GM23338 (cell line): ENCODE data around the gene TLE2.
A peak's percentile ranks its signal among the peaks of the same experiment; 100 is the strongest.

Source experiments
- CREB1 ChIP-seq: fragments of 250-450 bp; sonication (Bioruptor Pico); IDR thresholded peaks from 2 replicates; pipeline ENCODE4 v1.5.0; 2020; ENCODE audit warnings: low read depth, mild to moderate bottlenecking, moderate library complexity
- CTCF ChIP-seq, 2 experiments: fragments of 200-600 bp in 1 of 2; sonication (generic) in 1 of 2; conservative IDR thresholded peaks; 2 replicates each; pipeline versions ENCODE4 v1.5.1 to v1.6.1; 2016 to 2017; ENCODE audit warnings: antibody characterized with exemption in 2 of 2, low read depth in 2 of 2, mild to moderate bottlenecking in 2 of 2, moderate library complexity in 1 of 2
- ETS1 ChIP-seq: IDR thresholded peaks from 2 replicates; pipeline ENCODE4 v1.6.1; 2016; ENCODE audit warnings: antibody characterized with exemption
- EZH2 ChIP-seq: fragments of 200-600 bp; sonication (generic); IDR thresholded peaks from one replicate; pipeline ENCODE4 v1.8.0; 2017; ENCODE audit warnings: antibody characterized with exemption, mild to moderate bottlenecking, low read depth; ENCODE audit not compliant: unreplicated experiment
- EZH2phosphoT487 ChIP-seq: fragments of 200-600 bp; sonication (generic); IDR thresholded peaks from one replicate; pipeline ENCODE4 v1.8.1; 2018; ENCODE audit warnings: antibody characterized with exemption; ENCODE audit not compliant: unreplicated experiment
- JUNB ChIP-seq: IDR thresholded peaks from one replicate; pipeline ENCODE4 v1.6.1; 2016; ENCODE audit warnings: antibody characterized with exemption; ENCODE audit not compliant: unreplicated experiment
- NANOG ChIP-seq: IDR thresholded peaks from 2 replicates; pipeline ENCODE4 v1.6.1; 2016; ENCODE audit warnings: antibody characterized with exemption, borderline replicate concordance
- POLR2AphosphoS5 ChIP-seq: IDR thresholded peaks from 2 replicates; pipeline ENCODE4 v1.6.1; 2016; ENCODE audit warnings: antibody characterized with exemption, low read depth
- REST ChIP-seq: IDR thresholded peaks from one replicate; pipeline ENCODE4 v1.6.1; 2018; ENCODE audit warnings: antibody characterized with exemption; ENCODE audit not compliant: unreplicated experiment
- STAT1 ChIP-seq: IDR thresholded peaks from one replicate; pipeline ENCODE4 v1.6.1; 2016; ENCODE audit warnings: antibody characterized with exemption; ENCODE audit not compliant: unreplicated experiment
- ZNF331 ChIP-seq: fragments of 250-450 bp; sonication (Bioruptor Pico); IDR thresholded peaks from 2 replicates; pipeline ENCODE4 v1.5.0; 2020; ENCODE audit warnings: low read depth, mild to moderate bottlenecking, moderate library complexity
- ZNF462 ChIP-seq: fragments of 250-450 bp; sonication (Bioruptor Pico); IDR thresholded peaks from 2 replicates; pipeline ENCODE4 v1.5.0; 2020; ENCODE audit warnings: mild to moderate bottlenecking, moderate library complexity

- peak; percentile 27 to 59; a peak in 3 of 4 replicates for TF ChIP-seq CTCF (conservative IDR thresholded peaks at IDR 0.05; ENCODE audit: low read depth in 2 of 2)
- no peak for TF ChIP-seq EZH2phosphoT487
- TF ChIP-seq JUNB, result no peak
- no peak for TF ChIP-seq POLR2AphosphoS5
- no peak for TF ChIP-seq EZH2
- no peak for TF ChIP-seq REST
- no peak for TF ChIP-seq ETS1
- no peak for TF ChIP-seq CREB1 (CRISPR knock-in tag)
- TF ChIP-seq ZNF331 (CRISPR knock-in tag), result no peak
- no peak for TF ChIP-seq NANOG
- no peak for TF ChIP-seq STAT1
- no peak for TF ChIP-seq ZNF462 (CRISPR knock-in tag)
Observed at GRCh38 chr19:3039641-3040077, 10.6 kb upstream of the TLE2 start.
